HepG2 (cell line): ENCODE measurements around the gene NDUFV1.

Experiments
- CTCF ChIP-seq: sonication (generic); formaldehyde crosslinking; IDR thresholded peaks from 2 replicates; pipeline ENCODE4 v1.5.0; 2020; ENCODE audit warnings: mild to moderate bottlenecking, missing genetic modification reagents, moderate library complexity
- ZBTB7A ChIP-seq: sonication (generic); formaldehyde crosslinking; IDR thresholded peaks from 2 replicates; pipeline ENCODE4 v1.8.0; 2022; ENCODE audit warnings: mild to moderate bottlenecking, missing genetic modification reagents
- ZBTB8A ChIP-seq: sonication (generic); formaldehyde crosslinking; IDR thresholded peaks from 2 replicates; pipeline ENCODE4 v1.4.0; 2020; ENCODE audit warnings: mild to moderate bottlenecking, low read depth, missing genetic modification reagents, borderline replicate concordance
- TF ChIP-seq, protein P1 (sequence below): sonication (generic); formaldehyde crosslinking; IDR thresholded peaks from 2 replicates; pipeline ENCODE4 v1.4.0; 2020; ENCODE audit warnings: mild to moderate bottlenecking, missing genetic modification reagents

GRCh38 chr11:67642173-67643120, 35.7 kb downstream of the NDUFV1 start:
- TF ChIP-seq ZBTB8A (CRISPR knock-in tag) (no peak), CTCF (CRISPR knock-in tag) (no peak), ZBTB7A (CRISPR knock-in tag) (no peak)
- TF ChIP-seq, protein P1, sequence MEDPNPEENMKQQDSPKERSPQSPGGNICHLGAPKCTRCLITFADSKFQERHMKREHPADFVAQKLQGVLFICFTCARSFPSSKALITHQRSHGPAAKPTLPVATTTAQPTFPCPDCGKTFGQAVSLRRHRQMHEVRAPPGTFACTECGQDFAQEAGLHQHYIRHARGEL (CRISPR knock-in tag): no peak
